Measurements from ENCODE around the gene GLIS1. TPM values are rescaled to one million over a fixed set of nuclear protein-coding genes. Genes with fewer than 3 reads are reported as not detected.

GLIS1 gene
- total RNA-seq, 1 donor from 2014 or later: not detected

DNA sequence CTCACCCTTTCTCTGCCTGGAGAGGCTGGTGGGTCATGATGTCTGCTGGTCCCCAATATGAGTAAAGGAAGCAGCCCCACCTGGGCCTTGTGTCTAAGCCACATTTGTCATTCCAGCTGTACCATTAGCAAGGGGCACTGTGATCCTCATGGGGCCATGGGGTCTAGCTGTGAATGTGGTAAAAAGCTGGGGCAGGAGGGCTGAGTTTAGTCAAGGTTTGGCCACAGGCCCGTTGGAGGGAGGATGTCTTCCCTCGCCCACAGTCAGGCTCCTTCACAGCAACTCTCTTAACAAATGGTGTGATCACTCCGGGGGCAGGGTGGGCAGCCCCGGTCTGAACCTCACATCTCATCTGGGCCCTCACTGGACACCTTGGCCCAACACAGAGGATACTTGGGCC is 164.3 kb downstream of the GLIS1 start:
- Mint-ChIP-seq H3K36me3 (ENCODE audit: low read depth, unreplicated experiment) (no peaks in the 10 kb centered on the region), H3K27me3 (ENCODE audit: unreplicated experiment) (peaks cover 2% of the 10 kb centered on the region), H3K4me3 (ENCODE audit: unreplicated experiment) (no peak overlapping the region), H3K9me3 (ENCODE audit: unreplicated experiment) (no peaks in the 10 kb centered on the region), H3K27ac (ENCODE audit: unreplicated experiment) (no peak overlapping the region), H3K4me1 (ENCODE audit: unreplicated experiment) (no peaks in the 10 kb centered on the region)
- DNase-seq (ENCODE audit: low spot score): no peak
- TF ChIP-seq, protein P1, sequence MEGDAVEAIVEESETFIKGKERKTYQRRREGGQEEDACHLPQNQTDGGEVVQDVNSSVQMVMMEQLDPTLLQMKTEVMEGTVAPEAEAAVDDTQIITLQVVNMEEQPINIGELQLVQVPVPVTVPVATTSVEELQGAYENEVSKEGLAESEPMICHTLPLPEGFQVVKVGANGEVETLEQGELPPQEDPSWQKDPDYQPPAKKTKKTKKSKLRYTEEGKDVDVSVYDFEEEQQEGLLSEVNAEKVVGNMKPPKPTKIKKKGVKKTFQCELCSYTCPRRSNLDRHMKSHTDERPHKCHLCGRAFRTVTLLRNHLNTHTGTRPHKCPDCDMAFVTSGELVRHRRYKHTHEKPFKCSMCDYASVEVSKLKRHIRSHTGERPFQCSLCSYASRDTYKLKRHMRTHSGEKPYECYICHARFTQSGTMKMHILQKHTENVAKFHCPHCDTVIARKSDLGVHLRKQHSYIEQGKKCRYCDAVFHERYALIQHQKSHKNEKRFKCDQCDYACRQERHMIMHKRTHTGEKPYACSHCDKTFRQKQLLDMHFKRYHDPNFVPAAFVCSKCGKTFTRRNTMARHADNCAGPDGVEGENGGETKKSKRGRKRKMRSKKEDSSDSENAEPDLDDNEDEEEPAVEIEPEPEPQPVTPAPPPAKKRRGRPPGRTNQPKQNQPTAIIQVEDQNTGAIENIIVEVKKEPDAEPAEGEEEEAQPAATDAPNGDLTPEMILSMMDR (IDR thresholded peaks at IDR 0.05; ENCODE audit: unreplicated experiment): no peak

DNA sequence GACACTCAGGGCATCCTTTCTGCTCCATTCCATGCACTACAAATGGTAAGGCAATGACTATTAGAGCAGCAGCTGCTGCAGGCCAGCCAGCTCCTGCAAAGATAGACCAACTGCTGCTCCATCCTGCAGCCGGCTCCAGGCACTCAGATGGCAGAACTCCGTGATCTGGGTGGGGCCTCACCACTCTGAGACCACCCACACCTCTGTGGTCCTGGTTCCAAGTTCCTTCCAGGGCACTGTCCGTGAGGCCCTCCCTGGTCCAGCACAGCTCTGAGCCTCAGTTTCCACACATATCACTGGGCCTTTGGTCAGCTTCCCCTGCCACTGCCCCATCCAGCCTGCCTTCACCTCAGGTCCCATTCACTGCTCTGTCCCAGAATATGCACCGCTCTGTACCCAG is 165.0 kb downstream of the GLIS1 start:
- DNase-seq (ENCODE audit: low spot score): no peak
- peaks cover 2% of the 10 kb centered on the region for H3K27me3 Mint-ChIP-seq (ENCODE audit: unreplicated experiment)
- no peaks in the 10 kb centered on the region for H3K36me3 Mint-ChIP-seq (ENCODE audit: low read depth, unreplicated experiment)
- peaks cover 4% of the 10 kb centered on the region for H3K4me1 Mint-ChIP-seq (ENCODE audit: unreplicated experiment)
- H3K4me3 Mint-ChIP-seq (ENCODE audit: unreplicated experiment): no peak overlapping the region
- H3K27ac Mint-ChIP-seq (ENCODE audit: unreplicated experiment): no peak overlapping the region
- H3K9me3 Mint-ChIP-seq (ENCODE audit: unreplicated experiment): no peaks in the 10 kb centered on the region
- TF ChIP-seq, protein P1 (IDR thresholded peaks at IDR 0.05; ENCODE audit: unreplicated experiment): no peak

DNA sequence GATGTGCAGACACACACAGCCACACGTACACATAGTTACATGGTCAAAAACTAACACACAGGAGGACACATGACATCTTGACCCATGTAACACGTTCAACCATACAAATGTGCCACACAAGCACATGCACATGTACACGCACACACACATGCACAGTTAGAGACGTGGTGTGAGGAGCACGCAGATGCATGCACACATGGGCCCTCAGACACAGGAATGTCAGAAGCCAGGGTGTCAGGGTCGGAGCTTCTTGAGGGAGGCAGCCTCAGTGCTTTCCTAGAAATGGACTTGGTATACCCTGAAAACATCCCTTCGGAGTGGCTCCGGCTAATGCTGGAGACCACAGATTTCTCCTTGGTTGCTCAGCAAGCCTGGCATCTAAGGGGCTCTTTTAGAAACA is 165.4 kb downstream of the GLIS1 start:
- H3K4me3 Mint-ChIP-seq (ENCODE audit: unreplicated experiment): no peak overlapping the region
- H3K9me3 Mint-ChIP-seq (ENCODE audit: unreplicated experiment): no peaks in the 10 kb centered on the region
- H3K27ac Mint-ChIP-seq (ENCODE audit: unreplicated experiment): no peak overlapping the region
- TF ChIP-seq, protein P1 (IDR thresholded peaks at IDR 0.05; ENCODE audit: unreplicated experiment): no peak
- H3K36me3 Mint-ChIP-seq (ENCODE audit: low read depth, unreplicated experiment): no peaks in the 10 kb centered on the region
- peaks cover 2% of the 10 kb centered on the region for H3K27me3 Mint-ChIP-seq (ENCODE audit: unreplicated experiment)
- peaks cover 5% of the 10 kb centered on the region for H3K4me1 Mint-ChIP-seq (ENCODE audit: unreplicated experiment)
- DNase-seq (ENCODE audit: low spot score): no peak

DNA sequence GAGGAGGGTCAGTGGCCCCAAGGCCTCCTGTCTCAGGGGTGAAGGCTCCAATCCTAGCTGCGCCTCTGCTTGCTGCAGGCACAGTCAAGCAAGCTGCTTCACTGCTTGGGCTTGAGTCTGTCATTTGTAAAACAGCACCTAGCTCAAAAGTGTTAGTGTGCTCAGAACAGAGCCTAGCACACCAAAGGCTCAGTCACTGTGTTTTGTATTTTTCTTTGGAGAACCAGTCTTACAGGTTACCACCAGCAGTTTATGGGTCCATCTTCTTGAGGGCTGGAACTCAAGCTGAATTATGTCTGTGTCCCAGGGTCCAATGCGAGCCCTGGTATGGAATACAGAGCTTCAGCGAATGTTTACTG is 166.2 kb downstream of the GLIS1 start:
- no peak for DNase-seq (ENCODE audit: low spot score)
- H3K4me3 Mint-ChIP-seq (ENCODE audit: unreplicated experiment): no peak overlapping the region
- H3K9me3 Mint-ChIP-seq (ENCODE audit: unreplicated experiment): no peaks in the 10 kb centered on the region
- TF ChIP-seq, protein P1 (IDR thresholded peaks at IDR 0.05; ENCODE audit: unreplicated experiment): no peak
- H3K27me3 Mint-ChIP-seq (ENCODE audit: unreplicated experiment): peaks cover 2% of the 10 kb centered on the region
- no peaks in the 10 kb centered on the region for H3K36me3 Mint-ChIP-seq (ENCODE audit: low read depth, unreplicated experiment)
- H3K4me1 Mint-ChIP-seq (ENCODE audit: unreplicated experiment): peaks cover 8% of the 10 kb centered on the region
- no peak overlapping the region for H3K27ac Mint-ChIP-seq (ENCODE audit: unreplicated experiment)

DNA sequence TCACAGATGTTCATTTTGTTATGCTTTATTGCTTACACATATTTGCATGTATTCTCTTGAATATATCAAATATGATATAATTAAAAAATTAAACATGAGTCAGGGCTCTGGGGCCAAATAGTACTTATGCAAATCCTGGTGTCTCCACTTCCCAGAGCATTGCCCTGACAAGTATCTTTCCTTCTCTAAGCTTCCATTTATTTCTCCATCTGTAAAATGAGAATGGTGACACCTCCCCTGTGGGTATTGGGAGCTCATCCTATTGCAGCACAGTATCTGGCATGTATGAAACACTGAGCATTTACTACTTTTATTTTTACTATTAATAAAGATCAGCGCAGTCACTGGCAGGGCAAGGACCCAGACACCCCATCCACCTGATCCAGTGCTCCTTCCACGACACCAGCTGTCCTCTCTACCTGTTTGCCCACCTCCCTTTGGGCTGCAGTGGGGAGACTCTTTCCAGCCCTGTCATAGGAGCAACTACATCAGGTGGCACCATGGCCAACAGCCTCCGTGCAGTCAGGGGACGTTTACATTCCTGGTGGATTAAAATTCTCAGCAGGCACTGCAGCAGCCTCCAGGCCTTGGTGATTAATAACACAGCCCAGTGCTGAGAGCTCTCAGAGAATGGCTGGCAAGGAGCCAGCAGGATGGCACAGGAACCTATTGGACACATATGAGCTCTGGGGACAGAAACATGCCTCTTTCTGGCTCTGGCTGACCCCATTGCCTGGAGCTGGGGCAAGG is 166.7 kb downstream of the GLIS1 start:
- Mint-ChIP-seq H3K36me3 (ENCODE audit: low read depth, unreplicated experiment) (peaks cover 2% of the 10 kb centered on the region), H3K9me3 (ENCODE audit: unreplicated experiment) (peaks cover 2% of the 10 kb centered on the region), H3K27ac (ENCODE audit: unreplicated experiment) (no peak overlapping the region), H3K4me3 (ENCODE audit: unreplicated experiment) (no peak overlapping the region), H3K4me1 (ENCODE audit: unreplicated experiment) (peaks cover 9% of the 10 kb centered on the region), H3K27me3 (ENCODE audit: unreplicated experiment) (peaks cover 2% of the 10 kb centered on the region)
- TF ChIP-seq, protein P1 (IDR thresholded peaks at IDR 0.05; ENCODE audit: unreplicated experiment): no peak
- no peak for DNase-seq (ENCODE audit: low spot score)
